GM12873 (cell line): Measurements from ENCODE around the gene KCNB1.

ENCODE experiments used
- CTCF ChIP-seq: IDR thresholded peaks from 2 replicates; pipeline ENCODE4 v1.5.1; 2012; ENCODE audit warnings: low read depth, mild to moderate bottlenecking, moderate library complexity, low read length, control low read depth; ENCODE audit not compliant: insufficient read depth; ENCODE audit errors: missing control alignments

The KCNB1 gene

GRCh38 chr20:49396230-49396629 lies 86.2 kb downstream of the KCNB1 start:
- TF ChIP-seq CTCF = peak; percentile 2

GRCh38 chr20:49395659-49396058 lies 86.8 kb downstream of the KCNB1 start:
- no peak for TF ChIP-seq CTCF

GRCh38 chr20:49395183-49395582 lies 87.3 kb downstream of the KCNB1 start:
- TF ChIP-seq CTCF = no peak

- TF ChIP-seq CTCF = no peak
Observed at GRCh38 chr20:49394757-49395156, 87.7 kb downstream of the KCNB1 start.

- no peak for TF ChIP-seq CTCF
Observed at GRCh38 chr20:49394264-49394663, 88.2 kb downstream of the KCNB1 start.

- TF ChIP-seq CTCF = no peak
Observed at GRCh38 chr20:49393803-49394202, 88.7 kb downstream of the KCNB1 start.

- TF ChIP-seq CTCF = no peak
Observed at GRCh38 chr20:49392745-49393144, 89.7 kb downstream of the KCNB1 start.
